Breast epithelium (tissue), 3 donors: ENCODE results near the gene FUT8.

Experiments
- POLR2A ChIP-seq: fragments of 450-650 bp; IDR thresholded peaks from one replicate; pipeline ENCODE4 v1.6.1; 2016; ENCODE audit warnings: antibody characterized with exemption, mild to moderate bottlenecking, moderate library complexity
- TF ChIP-seq, protein P1 (sequence below), 3 donors: fragments of 450-650 bp; IDR thresholded peaks; one replicate each; pipeline ENCODE4 v1.5.1; 2016 to 2017; ENCODE audit warnings: antibody characterized with exemption in 3 of 3, mild to moderate bottlenecking in 3 of 3, moderate library complexity in 3 of 3

DNA sequence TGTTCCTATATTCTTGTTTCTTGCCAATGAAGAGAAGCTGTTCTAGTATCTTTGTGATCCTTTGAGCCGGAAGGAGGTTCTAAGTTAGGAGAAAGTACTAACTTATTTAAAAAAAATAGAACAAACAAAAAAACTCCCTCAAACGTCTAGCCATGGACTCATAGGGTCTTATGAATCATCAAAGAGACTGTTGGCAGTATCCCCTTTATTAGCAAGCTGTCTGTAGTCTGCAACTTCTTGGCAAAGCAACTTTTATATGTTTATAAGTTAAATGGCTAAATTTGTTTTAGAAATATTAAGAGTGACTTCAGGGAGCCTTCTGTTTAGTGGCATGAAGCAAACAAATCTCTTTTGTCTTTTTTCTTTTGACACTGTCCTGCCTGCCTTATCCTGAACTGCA, 291.9 kb downstream of the FUT8 start:
- no peak for TF ChIP-seq POLR2A
- TF ChIP-seq, protein P1, sequence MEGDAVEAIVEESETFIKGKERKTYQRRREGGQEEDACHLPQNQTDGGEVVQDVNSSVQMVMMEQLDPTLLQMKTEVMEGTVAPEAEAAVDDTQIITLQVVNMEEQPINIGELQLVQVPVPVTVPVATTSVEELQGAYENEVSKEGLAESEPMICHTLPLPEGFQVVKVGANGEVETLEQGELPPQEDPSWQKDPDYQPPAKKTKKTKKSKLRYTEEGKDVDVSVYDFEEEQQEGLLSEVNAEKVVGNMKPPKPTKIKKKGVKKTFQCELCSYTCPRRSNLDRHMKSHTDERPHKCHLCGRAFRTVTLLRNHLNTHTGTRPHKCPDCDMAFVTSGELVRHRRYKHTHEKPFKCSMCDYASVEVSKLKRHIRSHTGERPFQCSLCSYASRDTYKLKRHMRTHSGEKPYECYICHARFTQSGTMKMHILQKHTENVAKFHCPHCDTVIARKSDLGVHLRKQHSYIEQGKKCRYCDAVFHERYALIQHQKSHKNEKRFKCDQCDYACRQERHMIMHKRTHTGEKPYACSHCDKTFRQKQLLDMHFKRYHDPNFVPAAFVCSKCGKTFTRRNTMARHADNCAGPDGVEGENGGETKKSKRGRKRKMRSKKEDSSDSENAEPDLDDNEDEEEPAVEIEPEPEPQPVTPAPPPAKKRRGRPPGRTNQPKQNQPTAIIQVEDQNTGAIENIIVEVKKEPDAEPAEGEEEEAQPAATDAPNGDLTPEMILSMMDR (IDR thresholded peaks at IDR 0.05), result no peak
